Spleen (tissue), 11 donors: Measurements from ENCODE around the gene GRAPL. TPM values are rescaled to one million over a fixed set of nuclear protein-coding genes. Genes with fewer than 3 reads are reported as not detected.
A peak's percentile ranks its signal among the peaks of the same experiment; 100 is the strongest.
"Not testable (repeated sequence)": the region's sequence is repeated elsewhere in the genome, so short reads cannot be mapped to it uniquely, and the experiment has no call there.

Source experiments
- DNase-seq: peaks from one replicate; pipeline ENCODE4 v3.0.0-alpha.2; 2020
- H3K27ac ChIP-seq, 8 donors: fragments of 200-600 bp; sonication (generic) in 7 of 8; 1 replicate in 4 of 8; 2 replicates in 4 of 8; pipeline versions ENCODE4 v1.5.0 to v1.8.0; 2016 to 2021; ENCODE audit warnings: inconsistent platforms in 4 of 8, mild to moderate bottlenecking in 4 of 8, moderate library complexity in 1 of 8
- H3K27me3 ChIP-seq, 7 donors: fragments of 200-600 bp; sonication (generic) in 6 of 7; replicated peaks in 1 of 7; 1 replicate in 4 of 7; 2 replicates in 3 of 7; pipeline versions ENCODE4 v1.5.0 to v1.8.0; 2016 to 2021; ENCODE audit warnings: inconsistent platforms in 3 of 7, mild to moderate bottlenecking in 1 of 7
- H3K36me3 ChIP-seq, 6 donors: fragments of 200-600 bp; sonication (generic) in 5 of 6; 1 replicate in 4 of 6; 2 replicates in 2 of 6; pipeline versions ENCODE4 v1.5.0 to v1.8.0; 2016 to 2021; ENCODE audit warnings: inconsistent platforms in 2 of 6
- H3K4me1 ChIP-seq, 6 donors: fragments of 200-600 bp; sonication (generic) in 5 of 6; 1 replicate in 3 of 6; 2 replicates in 3 of 6; pipeline versions ENCODE4 v1.5.0 to v1.8.0; 2016 to 2021; ENCODE audit warnings: inconsistent platforms in 3 of 6
- H3K4me3 ChIP-seq, 8 donors: fragments of 200-600 bp; sonication (generic) in 7 of 8; 1 replicate in 4 of 8; 2 replicates in 4 of 8; pipeline versions ENCODE4 v1.5.0 to v1.8.0; 2016 to 2021; ENCODE audit warnings: inconsistent platforms in 4 of 8, mild to moderate bottlenecking in 4 of 8, moderate library complexity in 2 of 8
- H3K9me3 ChIP-seq, 8 donors: fragments of 200-600 bp; sonication (generic) in 7 of 8; 1 replicate in 4 of 8; 2 replicates in 4 of 8; pipeline versions ENCODE4 v1.5.0 to v1.8.0; 2016 to 2021; ENCODE audit warnings: inconsistent platforms in 4 of 8
- CTCF ChIP-seq, 11 experiments: fragments of 200-600 bp in 7 of 11; fragments of 450-650 bp in 4 of 11; sonication (generic) in 4 of 11; IDR thresholded peaks in 8 of 11; conservative IDR thresholded peaks in 3 of 11; 1 replicate in 7 of 11; 2 replicates in 4 of 11; pipeline versions ENCODE4 v1.4.0 to v1.8.0; 2016 to 2021; ENCODE audit warnings: antibody characterized with exemption in 11 of 11, inconsistent platforms in 4 of 11, mild to moderate bottlenecking in 1 of 11
- WGBS, 5 donors: extraction: QIAGEN DNeasy Blood & Tissue Kit in 3 of 5; methylation state at CpG; one replicate each; pipeline versions ENCODE4 v1.1.5 to v1.1.7; 2013 to 2018; 5-methylcytosine and 5-hydroxymethylcytosine counted together
- intact Hi-C: fragments of 100-400 bp; cut with DNase I; formaldehyde crosslinking; loops from one replicate; pipeline ENCODE4 v1.15.0; 2023; ENCODE audit warnings: low total_unique reads
- polyA plus RNA-seq, 3 donors: library from polyadenylated mRNA; stranded (reverse); fragments of 200-250 nt; gene quantifications; one replicate each; pipeline ENCODE4 v1.2.1, GENCODE V29; 2013
- total RNA-seq, 7 donors: library from RNA; depleted of rRNA in 3 of 7; stranded (reverse); fragments of >200 nt in 3 of 7; fragmentation: NEBNext Ultra II Directional in 4 of 7; extraction: Animal tissue kit (Norgen Biotek cat#: 25700) in 4 of 7; gene quantifications; one replicate each; pipeline versions ENCODE4 v1.1.0 to v1.2.1, GENCODE V29; 2016 to 2021
- donor health status: healthy with polysubstance abuse.
- donor health status: DM: no; HTN: no; CAD: no; lungs with moderate emphysema.
- donor health status: DM: no; HTN: no; CAD: no.
- donor health status: Bipolar disorder and iron deficiency.
- donor health status: healthy.
- donor health status: DM: no; HTN: no; CAD: no.
- donor health status: DM: yes; HTN: yes; CAD: no.

GRAPL gene
- total and polyA plus RNA-seq, 10 donors, result 13.0 to 112 (median 53.7) TPM

DNA sequence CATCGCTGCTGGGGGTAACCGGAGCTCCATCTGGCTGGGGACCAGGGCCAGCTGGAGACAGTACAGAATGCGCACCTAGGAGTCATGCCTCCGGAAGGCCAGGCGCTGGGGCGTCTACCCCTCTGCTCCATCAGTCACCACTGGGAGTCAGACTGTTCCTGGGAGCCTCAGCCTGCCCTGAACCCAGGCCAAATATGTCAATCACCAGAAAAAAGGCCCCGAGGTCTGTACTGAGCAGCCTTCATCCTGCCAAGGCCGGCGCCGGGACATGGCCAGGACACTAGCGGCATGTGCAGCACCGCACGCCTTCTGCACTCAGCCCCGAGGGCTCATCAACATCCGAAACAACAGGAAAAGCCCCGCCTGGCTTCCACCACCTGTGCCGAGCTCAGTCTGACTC is 8.7 kb downstream of the GRAPL start:
- DNase-seq, H3K36me3 ChIP-seq, intact Hi-C loops, H3K4me3 ChIP-seq, H3K9me3 ChIP-seq, H3K4me1 ChIP-seq, H3K27me3 ChIP-seq, H3K27ac ChIP-seq: not testable (repeated sequence)
- WGBS, 5 donors, result no CpG with 5 or more reads among the region's 17 CpGs

GRCh38 chr17:19136605-19137004 is 9.2 kb downstream of the GRAPL start:
- H3K4me1 ChIP-seq, DNase-seq, H3K27ac ChIP-seq, intact Hi-C loops, H3K36me3 ChIP-seq, H3K4me3 ChIP-seq, H3K9me3 ChIP-seq, H3K27me3 ChIP-seq: not testable (repeated sequence)
- 50% methylated on average over 1 of the region's 6 CpGs; no CpG with 5 or more reads in 4 of the 5 donors for WGBS, 5 donors

GRCh38 chr17:19137959-19138358 is 10.6 kb downstream of the GRAPL start:
- WGBS, 5 donors, result no CpG with 5 or more reads among the region's 6 CpGs
- H3K4me1 ChIP-seq, DNase-seq: not testable (repeated sequence)

DNA sequence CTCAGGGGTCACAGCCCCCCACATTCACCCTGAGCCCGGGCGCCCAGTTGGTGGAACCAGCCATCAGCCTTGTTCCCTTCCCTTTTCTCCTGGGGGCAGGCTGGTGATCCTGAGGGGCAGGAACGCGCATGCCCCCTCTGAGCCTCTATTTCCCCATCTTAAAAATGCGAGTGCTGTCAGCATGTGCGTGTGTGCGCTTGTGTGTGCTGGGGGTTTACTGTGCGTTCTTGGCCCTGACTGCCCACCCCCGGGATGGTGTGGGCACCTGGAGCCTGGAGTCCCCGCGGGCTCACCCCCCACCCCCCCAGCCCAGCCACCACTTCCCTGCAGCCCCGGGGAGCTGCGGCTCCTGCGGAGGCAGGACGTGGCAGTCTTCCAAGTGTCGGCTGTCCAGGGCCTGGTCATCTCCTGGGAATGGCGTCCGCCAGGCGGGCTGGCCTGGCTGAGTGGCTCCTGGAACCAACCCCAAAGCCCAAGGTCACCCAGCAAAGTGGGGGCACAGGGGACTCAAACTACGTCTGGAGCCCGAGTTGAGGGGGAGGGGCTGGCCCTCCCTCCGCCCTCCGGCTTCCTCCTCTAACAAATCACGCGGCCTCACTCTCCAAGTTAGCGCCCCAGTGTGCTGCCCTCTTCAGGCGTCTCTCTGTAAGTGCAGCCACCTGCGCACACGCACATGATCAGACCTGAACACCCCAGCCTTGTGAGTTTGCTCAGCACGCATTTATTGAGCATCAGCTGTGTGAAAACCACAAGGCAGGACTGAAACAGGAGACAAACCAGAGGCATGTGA is 14.2 kb downstream of the GRAPL start:
- WGBS, 5 donors, result 55 to 73% (median 60%) methylated on average over 2 to 5 of the region's 30 CpGs; no CpG with 5 or more reads in 2 of the 5 donors
- H3K36me3 ChIP-seq, intact Hi-C loops, H3K4me3 ChIP-seq, H3K9me3 ChIP-seq, H3K27me3 ChIP-seq, H3K4me1 ChIP-seq: not testable (repeated sequence)
- peak; percentile 50 for DNase-seq
- peak overlapping the region in 1 of 8 donors; percentile 45 for H3K27ac ChIP-seq

More at GRCh38 chr17:19137959-19138358, 10.6 kb downstream of the GRAPL start:
- H3K27me3 ChIP-seq, H3K9me3 ChIP-seq, H3K27ac ChIP-seq, intact Hi-C loops, H3K4me3 ChIP-seq, H3K36me3 ChIP-seq: not testable (repeated sequence)

GRCh38 chr17:19142419-19142818 is 15.0 kb downstream of the GRAPL start:
- H3K9me3 ChIP-seq, H3K4me1 ChIP-seq, H3K4me3 ChIP-seq, intact Hi-C loops, H3K36me3 ChIP-seq, H3K27me3 ChIP-seq: not testable (repeated sequence)
- peak; percentile 79 for DNase-seq
- WGBS, 5 donors, result 60% methylated on average over 1 of the region's 4 CpGs; no CpG with 5 or more reads in 4 of the 5 donors
- TF ChIP-seq CTCF (IDR thresholded peaks at IDR 0.05 in 8 of 11, conservative IDR thresholded peaks at IDR 0.05 in 3 of 11), result peak in 3 of 11 experiments; percentile 23 to 54 (median 47)
- peak overlapping the region in 1 of 8 donors; percentile 4 for H3K27ac ChIP-seq

GRCh38 chr17:19143097-19143777 is 15.8 kb downstream of the GRAPL start:
- DNase-seq, intact Hi-C loops, H3K4me3 ChIP-seq, H3K9me3 ChIP-seq, H3K27ac ChIP-seq, H3K4me1 ChIP-seq, H3K36me3 ChIP-seq, H3K27me3 ChIP-seq: not testable (repeated sequence)
- 83 to 100% methylated on average over 1 of the region's 5 CpGs; no CpG with 5 or more reads in 3 of the 5 donors for WGBS, 5 donors

DNA sequence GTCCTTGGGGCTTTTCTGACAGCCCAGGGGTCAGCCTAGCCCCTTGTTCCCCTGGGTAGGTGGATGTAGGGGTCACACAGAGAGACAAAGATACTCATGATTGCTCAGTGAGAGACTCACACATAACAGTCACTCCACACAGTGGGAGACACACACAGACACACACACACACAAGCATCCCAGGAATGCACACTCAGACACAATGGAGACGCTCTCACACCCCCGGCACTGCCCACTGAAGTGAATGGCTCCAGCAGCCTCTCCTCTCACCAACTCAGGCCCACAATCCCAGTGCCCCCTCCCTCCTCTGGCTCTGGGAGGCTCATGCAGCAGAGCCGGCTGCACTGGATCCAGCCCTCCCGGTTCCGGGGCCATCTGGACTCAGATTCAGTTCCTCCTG is 17.0 kb downstream of the GRAPL start:
- WGBS, 5 donors, result 59 to 91% (median 73%) methylated on average over 2 of the region's 5 CpGs; no CpG with 5 or more reads in 1 of the 5 donors
- H3K27ac ChIP-seq, result not testable (repeated sequence)

GRCh38 chr17:19145471-19145870 is 18.1 kb downstream of the GRAPL start:
- H3K27ac ChIP-seq, DNase-seq, H3K9me3 ChIP-seq, H3K4me3 ChIP-seq, H3K27me3 ChIP-seq, intact Hi-C loops, H3K4me1 ChIP-seq, H3K36me3 ChIP-seq: not testable (repeated sequence)
- WGBS, 5 donors, result no CpG with 5 or more reads among the region's 11 CpGs

More for the DNA sequence above, 17.0 kb downstream of the GRAPL start:
- H3K9me3 ChIP-seq, H3K27me3 ChIP-seq, H3K4me3 ChIP-seq, intact Hi-C loops, H3K36me3 ChIP-seq, H3K4me1 ChIP-seq: not testable (repeated sequence)
- DNase-seq, result peak; percentile 1

- H3K4me1 ChIP-seq, H3K36me3 ChIP-seq, DNase-seq, H3K27ac ChIP-seq, H3K4me3 ChIP-seq, intact Hi-C loops, H3K27me3 ChIP-seq, H3K9me3 ChIP-seq: not testable (repeated sequence)
- WGBS, 5 donors, result no CpG with 5 or more reads among the region's 9 CpGs
Observed at GRCh38 chr17:19150678-19151615, 23.6 kb downstream of the GRAPL start.
